Sigmoid colon (tissue), 4 donors: ENCODE measurements around the gene SYT11.

Experiments used
- EP300 ChIP-seq, 4 donors: sonication (generic); formaldehyde crosslinking; IDR thresholded peaks; one replicate each; pipeline ENCODE4 v1.6.1; 2017; ENCODE audit warnings: antibody characterized with exemption in 4 of 4
- POLR2A ChIP-seq, 2 donors: fragments of 450-650 bp; IDR thresholded peaks; one replicate each; pipeline ENCODE4 v1.6.1; 2016; ENCODE audit warnings: antibody characterized with exemption in 2 of 2, mild to moderate bottlenecking in 2 of 2, moderate library complexity in 2 of 2
- TF ChIP-seq, protein P1 (sequence below), 4 experiments: fragments of 450-650 bp in 3 of 4; fragments of 200-600 bp in 1 of 4; IDR thresholded peaks; one replicate each; pipeline ENCODE4 v1.5.1; 2016 to 2019; ENCODE audit warnings: antibody characterized with exemption in 4 of 4, mild to moderate bottlenecking in 3 of 4, moderate library complexity in 2 of 4

DNA sequence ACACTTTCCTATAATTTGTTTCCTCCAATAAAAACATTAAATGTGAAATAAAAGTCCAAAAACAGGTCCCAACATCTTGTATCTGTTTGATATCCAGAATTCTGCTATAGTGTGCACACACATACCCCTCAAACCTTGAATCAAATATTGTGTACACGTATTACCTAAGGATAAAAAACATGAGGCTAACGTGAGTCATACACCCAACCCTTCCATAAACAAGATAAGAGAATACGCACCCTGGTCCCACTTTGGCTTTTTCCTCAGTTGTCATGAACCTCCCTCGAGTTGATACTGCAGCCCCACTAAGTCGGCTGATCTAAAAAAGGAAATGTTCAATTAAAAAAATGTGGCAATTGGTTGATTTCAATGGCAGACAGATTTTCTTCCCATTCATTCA lies 69.7 kb downstream of the SYT11 start:
- TF ChIP-seq, protein P1, sequence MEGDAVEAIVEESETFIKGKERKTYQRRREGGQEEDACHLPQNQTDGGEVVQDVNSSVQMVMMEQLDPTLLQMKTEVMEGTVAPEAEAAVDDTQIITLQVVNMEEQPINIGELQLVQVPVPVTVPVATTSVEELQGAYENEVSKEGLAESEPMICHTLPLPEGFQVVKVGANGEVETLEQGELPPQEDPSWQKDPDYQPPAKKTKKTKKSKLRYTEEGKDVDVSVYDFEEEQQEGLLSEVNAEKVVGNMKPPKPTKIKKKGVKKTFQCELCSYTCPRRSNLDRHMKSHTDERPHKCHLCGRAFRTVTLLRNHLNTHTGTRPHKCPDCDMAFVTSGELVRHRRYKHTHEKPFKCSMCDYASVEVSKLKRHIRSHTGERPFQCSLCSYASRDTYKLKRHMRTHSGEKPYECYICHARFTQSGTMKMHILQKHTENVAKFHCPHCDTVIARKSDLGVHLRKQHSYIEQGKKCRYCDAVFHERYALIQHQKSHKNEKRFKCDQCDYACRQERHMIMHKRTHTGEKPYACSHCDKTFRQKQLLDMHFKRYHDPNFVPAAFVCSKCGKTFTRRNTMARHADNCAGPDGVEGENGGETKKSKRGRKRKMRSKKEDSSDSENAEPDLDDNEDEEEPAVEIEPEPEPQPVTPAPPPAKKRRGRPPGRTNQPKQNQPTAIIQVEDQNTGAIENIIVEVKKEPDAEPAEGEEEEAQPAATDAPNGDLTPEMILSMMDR (IDR thresholded peaks at IDR 0.05), result no peak
- TF ChIP-seq POLR2A (IDR thresholded peaks at IDR 0.05), result no peak
- TF ChIP-seq EP300 (IDR thresholded peaks at IDR 0.05), result no peak
